Tibial artery (tissue), 4 donors: ENCODE measurements around the gene LOXHD1.

Experiments used
- DNase-seq, 2 donors: peaks; one replicate each; pipeline ENCODE4 v3.0.0-alpha.2; 2019
- H3K27ac ChIP-seq, 2 donors: fragments of 200-600 bp; sonication (generic) in 1 of 2; 1 replicate in 1 of 2; 2 replicates in 1 of 2; pipeline ENCODE4 v1.5.1; 2018 to 2019; ENCODE audit warnings: mild to moderate bottlenecking in 1 of 2
- H3K27me3 ChIP-seq, 2 donors: fragments of 200-600 bp; sonication (generic) in 1 of 2; one replicate each; pipeline versions ENCODE4 v1.5.1 to v1.6.0; 2016 to 2019
- H3K36me3 ChIP-seq, 3 donors: fragments of 200-600 bp; sonication (generic) in 2 of 3; one replicate each; pipeline ENCODE4 v1.5.1; 2016 to 2019; ENCODE audit warnings: mild to moderate bottlenecking in 2 of 3
- H3K4me1 ChIP-seq, 4 donors: fragments of 200-600 bp; sonication (generic) in 2 of 4; 1 replicate in 3 of 4; 2 replicates in 1 of 4; pipeline ENCODE4 v1.5.1; 2016 to 2019
- H3K4me3 ChIP-seq, 2 donors: fragments of 200-600 bp; sonication (generic) in 1 of 2; 1 replicate in 1 of 2; 2 replicates in 1 of 2; pipeline ENCODE4 v1.5.1; 2018 to 2019; ENCODE audit warnings: mild to moderate bottlenecking in 2 of 2
- H3K9me3 ChIP-seq, 3 donors: fragments of 200-600 bp; sonication (generic) in 1 of 3; one replicate each; pipeline ENCODE4 v1.5.1; 2016 to 2019
- CTCF ChIP-seq, 2 experiments: fragments of 200-600 bp in 1 of 2; fragments of 450-650 bp in 1 of 2; IDR thresholded peaks; one replicate each; pipeline ENCODE4 v1.5.1; 2017 to 2019; ENCODE audit warnings: antibody characterized with exemption in 2 of 2, mild to moderate bottlenecking in 1 of 2, moderate library complexity in 1 of 2
- intact Hi-C: fragments of 100-400 bp; cut with DNase I; formaldehyde crosslinking; loops from one replicate; pipeline ENCODE4 v1.15.0; 2023; ENCODE audit warnings: low total_unique reads

The LOXHD1 gene

GRCh38 chr18:46566111-46566510, 90.9 kb downstream of the LOXHD1 start:
- no peak for DNase-seq
- intact Hi-C loops, result no loop called here
- Histone ChIP-seq H3K9me3 (no peaks in the 10 kb centered on the region), H3K4me1 (no peaks in the 10 kb centered on the region), H3K27ac (no peak overlapping the region), H3K36me3 (no peaks in the 10 kb centered on the region), H3K4me3 (no peak overlapping the region), H3K27me3 (no peaks in the 10 kb centered on the region)
- no peak for TF ChIP-seq CTCF (IDR thresholded peaks at IDR 0.05)

GRCh38 chr18:46565256-46565655, 91.8 kb downstream of the LOXHD1 start:
- DNase-seq, result no peak
- Histone ChIP-seq H3K27ac (no peak overlapping the region), H3K4me1 (no peaks in the 10 kb centered on the region), H3K9me3 (no peaks in the 10 kb centered on the region), H3K36me3 (no peaks in the 10 kb centered on the region), H3K4me3 (no peak overlapping the region), H3K27me3 (no peaks in the 10 kb centered on the region)
- intact Hi-C loops, result no loop called here
- TF ChIP-seq CTCF (IDR thresholded peaks at IDR 0.05), result no peak

GRCh38 chr18:46563317-46563716, 93.7 kb downstream of the LOXHD1 start:
- no peak for TF ChIP-seq CTCF (IDR thresholded peaks at IDR 0.05)
- no peak overlapping the region for H3K27ac ChIP-seq
- H3K4me1 ChIP-seq, result no peaks in the 10 kb centered on the region
- intact Hi-C loops, result no loop called here
- H3K9me3 ChIP-seq, result no peaks in the 10 kb centered on the region
- DNase-seq, result no peak
- no peaks in the 10 kb centered on the region for H3K27me3 ChIP-seq
- H3K4me3 ChIP-seq, result no peak overlapping the region
- H3K36me3 ChIP-seq, result no peaks in the 10 kb centered on the region

- no peak overlapping the region for H3K27ac ChIP-seq
- no peaks in the 10 kb centered on the region for H3K4me1 ChIP-seq
- H3K4me3 ChIP-seq, result no peak overlapping the region
- intact Hi-C loops, result no loop called here
- no peaks in the 10 kb centered on the region for H3K9me3 ChIP-seq
- no peaks in the 10 kb centered on the region for H3K36me3 ChIP-seq
- no peak for TF ChIP-seq CTCF (IDR thresholded peaks at IDR 0.05)
- H3K27me3 ChIP-seq, result no peaks in the 10 kb centered on the region
- DNase-seq, result no peak
These were observed 94.3 kb downstream of the LOXHD1 start for GRCh38 chr18:46562674-46563192.

GRCh38 chr18:46560671-46561045, 96.4 kb downstream of the LOXHD1 start:
- Histone ChIP-seq H3K27me3 (no peaks in the 10 kb centered on the region), H3K9me3 (no peaks in the 10 kb centered on the region), H3K4me1 (no peaks in the 10 kb centered on the region), H3K4me3 (no peak overlapping the region), H3K36me3 (no peaks in the 10 kb centered on the region), H3K27ac (no peak overlapping the region)
- DNase-seq, result no peak
- intact Hi-C loops, result no loop called here
- no peak for TF ChIP-seq CTCF (IDR thresholded peaks at IDR 0.05)
